ENCODE results near the gene GYG2. TPM values are rescaled to one million over a fixed set of nuclear protein-coding genes. Genes with fewer than 3 reads are reported as not detected.
"Not testable (repeated sequence)": the region's sequence is repeated elsewhere in the genome, so short reads cannot be mapped to it uniquely, and the experiment has no call there.

Gene GYG2
- total RNA-seq, 1 experiment from 2014 or later, result 39.8 TPM

DNA sequence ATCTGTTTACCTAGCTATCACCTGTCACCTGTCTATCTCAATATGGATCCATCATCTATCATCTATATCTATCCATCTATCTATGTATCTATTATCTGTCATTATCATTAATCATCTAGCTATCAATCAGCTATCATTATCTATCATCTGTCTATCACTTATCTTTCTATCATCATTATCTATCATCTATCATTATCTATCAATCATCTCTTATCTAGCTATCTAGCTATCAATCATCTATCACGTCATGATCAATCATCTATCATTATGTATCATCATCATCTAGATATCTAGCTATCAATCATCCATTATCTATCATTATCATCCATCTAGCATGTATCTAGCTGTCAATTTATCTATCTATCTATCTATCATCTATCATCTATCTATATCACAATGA is 92.5 kb downstream of the GYG2 start:
- no peaks in the 10 kb centered on the region for H3K36me3 ChIP-seq (ENCODE audit: insufficient read depth, low read length, poor library complexity, severe bottlenecking)
- DNase-seq (ENCODE audit: low spot score), result no peak
- POLR2A ChIA-PET (ENCODE audit: low non-redundant PET), result no interaction called here
- no peaks in the 10 kb centered on the region for H3K27me3 ChIP-seq (replicated peaks; ENCODE audit: insufficient read depth, low read depth, low read length, poor library complexity)
- H3K4me1 ChIP-seq (ENCODE audit: insufficient read depth, low read length, poor library complexity, severe bottlenecking), result no peaks in the 10 kb centered on the region
- intact Hi-C loops (cut with micrococcal nuclease; ENCODE audit: unreplicated experiment), result no loop called here
- BruUV-seq (replicated peaks), result no TSS peak
- CTCF ChIA-PET, result interaction anchor here (0.6 kb wide), 1 partner anchor 46 kb away, joined by 13 read pairs; no protein-coding TSS in a partner anchor
- H3K27ac ChIP-seq (ENCODE audit: low read depth, low read length, poor library complexity, severe bottlenecking), result no peak overlapping the region
- TF ChIP-seq, protein P1, sequence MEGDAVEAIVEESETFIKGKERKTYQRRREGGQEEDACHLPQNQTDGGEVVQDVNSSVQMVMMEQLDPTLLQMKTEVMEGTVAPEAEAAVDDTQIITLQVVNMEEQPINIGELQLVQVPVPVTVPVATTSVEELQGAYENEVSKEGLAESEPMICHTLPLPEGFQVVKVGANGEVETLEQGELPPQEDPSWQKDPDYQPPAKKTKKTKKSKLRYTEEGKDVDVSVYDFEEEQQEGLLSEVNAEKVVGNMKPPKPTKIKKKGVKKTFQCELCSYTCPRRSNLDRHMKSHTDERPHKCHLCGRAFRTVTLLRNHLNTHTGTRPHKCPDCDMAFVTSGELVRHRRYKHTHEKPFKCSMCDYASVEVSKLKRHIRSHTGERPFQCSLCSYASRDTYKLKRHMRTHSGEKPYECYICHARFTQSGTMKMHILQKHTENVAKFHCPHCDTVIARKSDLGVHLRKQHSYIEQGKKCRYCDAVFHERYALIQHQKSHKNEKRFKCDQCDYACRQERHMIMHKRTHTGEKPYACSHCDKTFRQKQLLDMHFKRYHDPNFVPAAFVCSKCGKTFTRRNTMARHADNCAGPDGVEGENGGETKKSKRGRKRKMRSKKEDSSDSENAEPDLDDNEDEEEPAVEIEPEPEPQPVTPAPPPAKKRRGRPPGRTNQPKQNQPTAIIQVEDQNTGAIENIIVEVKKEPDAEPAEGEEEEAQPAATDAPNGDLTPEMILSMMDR (conservative IDR thresholded peaks at IDR 0.05; ENCODE audit: low read depth, low read length), result no peak
- TF ChIP-seq EZH2 (IDR thresholded peaks at IDR 0.05; ENCODE audit: borderline replicate concordance, low read depth, low read length, poor library complexity, severe bottlenecking), result no peak
- H3K9me3 ChIP-seq (ENCODE audit: low read depth, low read length, poor library complexity, severe bottlenecking), result no peaks in the 10 kb centered on the region
- no peak overlapping the region for H3K4me3 ChIP-seq (ENCODE audit: low read depth, low read length, poor library complexity, severe bottlenecking)

DNA sequence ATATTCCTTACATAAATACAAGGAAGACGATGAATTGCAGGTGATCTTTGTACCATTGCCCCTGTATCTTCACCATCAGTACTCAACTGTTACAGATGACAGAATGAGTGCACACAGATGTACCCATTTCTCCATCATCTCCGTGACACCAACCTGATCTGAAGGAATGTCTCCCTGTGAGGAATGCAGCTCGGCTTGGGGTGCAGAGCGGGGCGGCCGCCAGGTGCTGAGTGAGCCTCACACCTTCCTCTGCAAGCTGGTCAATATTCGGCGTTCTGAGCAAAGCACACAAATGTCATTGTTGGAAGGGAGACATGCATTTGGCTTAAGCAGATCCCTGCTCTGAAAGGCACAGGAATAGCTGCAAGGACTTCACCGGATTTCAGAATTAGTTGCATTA is 93.0 kb downstream of the GYG2 start:
- ChIA-PET CTCF (no interaction called here), POLR2A (ENCODE audit: low non-redundant PET) (no interaction called here)
- no peaks in the 10 kb centered on the region for H3K27me3 ChIP-seq (replicated peaks; ENCODE audit: insufficient read depth, low read depth, low read length, poor library complexity)
- no peaks in the 10 kb centered on the region for H3K9me3 ChIP-seq (ENCODE audit: low read depth, low read length, poor library complexity, severe bottlenecking)
- DNase-seq (ENCODE audit: low spot score), result no peak
- no peaks in the 10 kb centered on the region for H3K4me1 ChIP-seq (ENCODE audit: insufficient read depth, low read length, poor library complexity, severe bottlenecking)
- intact Hi-C loops (cut with micrococcal nuclease; ENCODE audit: unreplicated experiment), result no loop called here
- H3K27ac ChIP-seq (ENCODE audit: low read depth, low read length, poor library complexity, severe bottlenecking), result no peak overlapping the region
- H3K4me3 ChIP-seq (ENCODE audit: low read depth, low read length, poor library complexity, severe bottlenecking), result no peak overlapping the region
- no peaks in the 10 kb centered on the region for H3K36me3 ChIP-seq (ENCODE audit: insufficient read depth, low read length, poor library complexity, severe bottlenecking)
- no peak for TF ChIP-seq EZH2 (IDR thresholded peaks at IDR 0.05; ENCODE audit: borderline replicate concordance, low read depth, low read length, poor library complexity, severe bottlenecking)
- TF ChIP-seq, protein P1 (conservative IDR thresholded peaks at IDR 0.05; ENCODE audit: low read depth, low read length), result no peak
- no TSS peak for BruUV-seq (replicated peaks)

DNA sequence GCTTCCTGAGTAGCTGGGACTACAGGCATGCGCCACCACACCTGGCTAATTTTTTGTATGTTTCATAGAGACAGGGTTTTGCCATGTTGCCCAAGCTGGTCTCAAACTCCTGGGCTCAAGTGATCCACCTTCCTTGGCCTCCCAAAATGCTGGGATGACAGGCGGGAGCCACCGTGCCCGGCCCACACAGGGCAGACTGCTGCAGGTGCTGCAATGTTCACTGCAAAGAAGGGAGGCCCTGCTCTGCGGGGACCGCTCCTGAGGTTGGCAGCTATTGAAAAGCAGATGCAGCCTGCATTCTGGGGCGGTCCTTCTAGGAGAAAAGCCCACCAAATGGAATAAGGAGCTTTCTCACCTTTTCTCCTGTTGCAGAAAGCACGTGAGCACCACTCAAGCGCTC is 95.4 kb downstream of the GYG2 start:
- CTCF ChIA-PET, result no interaction called here
- BruUV-seq (replicated peaks), result no TSS peak
- H3K27ac ChIP-seq (ENCODE audit: low read depth, low read length, poor library complexity, severe bottlenecking), result no peak overlapping the region
- POLR2A ChIA-PET (ENCODE audit: low non-redundant PET), result no interaction called here
- H3K4me3 ChIP-seq (ENCODE audit: low read depth, low read length, poor library complexity, severe bottlenecking), result no peak overlapping the region
- no peaks in the 10 kb centered on the region for H3K4me1 ChIP-seq (ENCODE audit: insufficient read depth, low read length, poor library complexity, severe bottlenecking)
- H3K36me3 ChIP-seq (ENCODE audit: insufficient read depth, low read length, poor library complexity, severe bottlenecking), result no peaks in the 10 kb centered on the region
- peaks cover 4% of the 10 kb centered on the region for H3K27me3 ChIP-seq (replicated peaks; ENCODE audit: insufficient read depth, low read depth, low read length, poor library complexity)
- intact Hi-C loops (cut with micrococcal nuclease; ENCODE audit: unreplicated experiment), result no loop called here
- TF ChIP-seq, protein P1 (conservative IDR thresholded peaks at IDR 0.05; ENCODE audit: low read depth, low read length), result no peak
- TF ChIP-seq EZH2 (IDR thresholded peaks at IDR 0.05; ENCODE audit: borderline replicate concordance, low read depth, low read length, poor library complexity, severe bottlenecking), result no peak
- H3K9me3 ChIP-seq (ENCODE audit: low read depth, low read length, poor library complexity, severe bottlenecking), result no peaks in the 10 kb centered on the region
- DNase-seq (ENCODE audit: low spot score), result no peak

DNA sequence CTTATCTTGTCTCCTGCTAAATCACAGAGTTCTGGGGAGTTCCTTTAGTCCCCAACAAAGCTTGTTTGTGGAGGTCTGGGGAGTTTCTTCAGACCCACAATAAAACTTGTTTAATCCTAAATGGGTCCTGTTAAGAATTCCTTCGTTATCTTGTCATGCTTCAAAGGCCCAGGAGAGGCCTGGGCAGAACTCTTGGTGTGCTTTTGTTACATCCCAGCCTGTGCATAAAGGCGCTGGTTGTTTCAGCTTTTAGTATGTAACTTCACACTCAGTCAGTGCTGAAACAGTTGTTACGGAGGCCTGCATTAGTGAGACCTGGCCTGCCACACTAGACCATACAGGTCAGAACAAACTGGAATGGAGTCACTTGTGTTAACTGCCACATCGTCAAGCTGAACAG is 97.5 kb downstream of the GYG2 start:
- H3K4me3 ChIP-seq (ENCODE audit: low read depth, low read length, poor library complexity, severe bottlenecking); H3K36me3 ChIP-seq (ENCODE audit: insufficient read depth, low read length, poor library complexity, severe bottlenecking); CTCF ChIA-PET; H3K4me1 ChIP-seq (ENCODE audit: insufficient read depth, low read length, poor library complexity, severe bottlenecking); H3K9me3 ChIP-seq (ENCODE audit: low read depth, low read length, poor library complexity, severe bottlenecking); POLR2A ChIA-PET (ENCODE audit: low non-redundant PET); H3K27me3 ChIP-seq (replicated peaks; ENCODE audit: insufficient read depth, low read depth, low read length, poor library complexity); H3K27ac ChIP-seq (ENCODE audit: low read depth, low read length, poor library complexity, severe bottlenecking); BruUV-seq (replicated peaks); intact Hi-C loops (cut with micrococcal nuclease; ENCODE audit: unreplicated experiment); DNase-seq (ENCODE audit: low spot score): not testable (repeated sequence)

All from A673 (cell line).